ENCODE data around the gene CXCL8.

CXCL8 gene

GRCh38 chr4:73741031-73741749 is 821 bp downstream of the CXCL8 start:
- TF ChIP-seq PAX5 (IDR thresholded peaks at IDR 0.05; ENCODE audit: insufficient read depth, low read length, severe bottlenecking) (no peak), POU2F2 (IDR thresholded peaks at IDR 0.05; ENCODE audit: low read depth, low read length) (no peak), TAF1 (IDR thresholded peaks at IDR 0.05; ENCODE audit: low read depth, low read length) (no peak), POLR2A (IDR thresholded peaks at IDR 0.05; ENCODE audit: low read depth, low read length) (no peak), SPI1 (IDR thresholded peaks at IDR 0.05; ENCODE audit: low read depth, low read length) (no peak), POLR2AphosphoS5 (IDR thresholded peaks at IDR 0.05; ENCODE audit: low read depth, low read length) (no peak)
- FAIRE-seq (no peak), DNase-seq (ENCODE audit: insufficient read length, low spot score) (no peak)

- DNase-seq (ENCODE audit: insufficient read length, low spot score) (no peak), FAIRE-seq (no peak)
- TF ChIP-seq POLR2A (IDR thresholded peaks at IDR 0.05; ENCODE audit: low read depth, low read length) (no peak), POU2F2 (IDR thresholded peaks at IDR 0.05; ENCODE audit: low read depth, low read length) (no peak), SPI1 (IDR thresholded peaks at IDR 0.05; ENCODE audit: low read depth, low read length) (no peak), POLR2AphosphoS5 (IDR thresholded peaks at IDR 0.05; ENCODE audit: low read depth, low read length) (no peak), TAF1 (IDR thresholded peaks at IDR 0.05; ENCODE audit: low read depth, low read length) (no peak), PAX5 (IDR thresholded peaks at IDR 0.05; ENCODE audit: insufficient read depth, low read length, severe bottlenecking) (no peak)
Measured at GRCh38 chr4:73741750-73742489, 1.6 kb downstream of the CXCL8 start.

- no peak for TF ChIP-seq POU2F2 (IDR thresholded peaks at IDR 0.05; ENCODE audit: low read depth, low read length)
- no peak for TF ChIP-seq POLR2A (IDR thresholded peaks at IDR 0.05; ENCODE audit: low read depth, low read length)
- TF ChIP-seq SPI1 (IDR thresholded peaks at IDR 0.05; ENCODE audit: low read depth, low read length) = no peak
- no peak for TF ChIP-seq PAX5 (IDR thresholded peaks at IDR 0.05; ENCODE audit: insufficient read depth, low read length, severe bottlenecking)
- no peak for TF ChIP-seq TAF1 (IDR thresholded peaks at IDR 0.05; ENCODE audit: low read depth, low read length)
- no peak for TF ChIP-seq POLR2AphosphoS5 (IDR thresholded peaks at IDR 0.05; ENCODE audit: low read depth, low read length)
- no peak for FAIRE-seq
- DNase-seq (ENCODE audit: insufficient read length, low spot score) = no peak
Measured at GRCh38 chr4:73742490-73743160, 2.3 kb downstream of the CXCL8 start.

- DNase-seq (ENCODE audit: insufficient read length, low spot score) (no peak), FAIRE-seq (no peak)
- TF ChIP-seq TAF1 (IDR thresholded peaks at IDR 0.05; ENCODE audit: low read depth, low read length) (no peak), POLR2A (IDR thresholded peaks at IDR 0.05; ENCODE audit: low read depth, low read length) (no peak), PAX5 (IDR thresholded peaks at IDR 0.05; ENCODE audit: insufficient read depth, low read length, severe bottlenecking) (no peak), POU2F2 (IDR thresholded peaks at IDR 0.05; ENCODE audit: low read depth, low read length) (no peak), POLR2AphosphoS5 (IDR thresholded peaks at IDR 0.05; ENCODE audit: low read depth, low read length) (no peak), SPI1 (IDR thresholded peaks at IDR 0.05; ENCODE audit: low read depth, low read length) (no peak)
Measured at GRCh38 chr4:73743281-73743680, 2.9 kb downstream of the CXCL8 start.

GRCh38 chr4:73743795-73744194 is 3.4 kb downstream of the CXCL8 start:
- no peak for TF ChIP-seq POLR2AphosphoS5 (IDR thresholded peaks at IDR 0.05; ENCODE audit: low read depth, low read length)
- TF ChIP-seq POLR2A (IDR thresholded peaks at IDR 0.05; ENCODE audit: low read depth, low read length) = no peak
- TF ChIP-seq PAX5 (IDR thresholded peaks at IDR 0.05; ENCODE audit: insufficient read depth, low read length, severe bottlenecking) = no peak
- TF ChIP-seq POU2F2 (IDR thresholded peaks at IDR 0.05; ENCODE audit: low read depth, low read length) = no peak
- no peak for TF ChIP-seq SPI1 (IDR thresholded peaks at IDR 0.05; ENCODE audit: low read depth, low read length)
- no peak for TF ChIP-seq TAF1 (IDR thresholded peaks at IDR 0.05; ENCODE audit: low read depth, low read length)
- FAIRE-seq (no peak), DNase-seq (ENCODE audit: insufficient read length, low spot score) (no peak)

GRCh38 chr4:73744203-73744602 is 3.8 kb downstream of the CXCL8 start:
- no peak for DNase-seq (ENCODE audit: insufficient read length, low spot score)
- no peak for FAIRE-seq
- no peak for TF ChIP-seq POLR2A (IDR thresholded peaks at IDR 0.05; ENCODE audit: low read depth, low read length)
- no peak for TF ChIP-seq POU2F2 (IDR thresholded peaks at IDR 0.05; ENCODE audit: low read depth, low read length)
- no peak for TF ChIP-seq SPI1 (IDR thresholded peaks at IDR 0.05; ENCODE audit: low read depth, low read length)
- TF ChIP-seq POLR2AphosphoS5 (IDR thresholded peaks at IDR 0.05; ENCODE audit: low read depth, low read length) = no peak
- no peak for TF ChIP-seq PAX5 (IDR thresholded peaks at IDR 0.05; ENCODE audit: insufficient read depth, low read length, severe bottlenecking)
- TF ChIP-seq TAF1 (IDR thresholded peaks at IDR 0.05; ENCODE audit: low read depth, low read length) = no peak

- no peak for TF ChIP-seq SPI1 (IDR thresholded peaks at IDR 0.05; ENCODE audit: low read depth, low read length)
- TF ChIP-seq POLR2AphosphoS5 (IDR thresholded peaks at IDR 0.05; ENCODE audit: low read depth, low read length) = no peak
- no peak for TF ChIP-seq PAX5 (IDR thresholded peaks at IDR 0.05; ENCODE audit: insufficient read depth, low read length, severe bottlenecking)
- TF ChIP-seq POLR2A (IDR thresholded peaks at IDR 0.05; ENCODE audit: low read depth, low read length) = no peak
- no peak for TF ChIP-seq TAF1 (IDR thresholded peaks at IDR 0.05; ENCODE audit: low read depth, low read length)
- TF ChIP-seq POU2F2 (IDR thresholded peaks at IDR 0.05; ENCODE audit: low read depth, low read length) = no peak
- FAIRE-seq = no peak
- DNase-seq (ENCODE audit: insufficient read length, low spot score) = no peak
Measured at GRCh38 chr4:73750730-73751129, 10.4 kb downstream of the CXCL8 start.

GRCh38 chr4:73751166-73751565 is 10.8 kb downstream of the CXCL8 start:
- DNase-seq (ENCODE audit: insufficient read length, low spot score) = no peak
- no peak for TF ChIP-seq TAF1 (IDR thresholded peaks at IDR 0.05; ENCODE audit: low read depth, low read length)
- no peak for TF ChIP-seq PAX5 (IDR thresholded peaks at IDR 0.05; ENCODE audit: insufficient read depth, low read length, severe bottlenecking)
- TF ChIP-seq SPI1 (IDR thresholded peaks at IDR 0.05; ENCODE audit: low read depth, low read length) = no peak
- TF ChIP-seq POLR2AphosphoS5 (IDR thresholded peaks at IDR 0.05; ENCODE audit: low read depth, low read length) = no peak
- TF ChIP-seq POLR2A (IDR thresholded peaks at IDR 0.05; ENCODE audit: low read depth, low read length) = no peak
- no peak for TF ChIP-seq POU2F2 (IDR thresholded peaks at IDR 0.05; ENCODE audit: low read depth, low read length)

GRCh38 chr4:73751830-73752229 is 11.5 kb downstream of the CXCL8 start:
- FAIRE-seq (no peak), DNase-seq (ENCODE audit: insufficient read length, low spot score) (no peak)
- TF ChIP-seq SPI1 (IDR thresholded peaks at IDR 0.05; ENCODE audit: low read depth, low read length) = no peak
- no peak for TF ChIP-seq TAF1 (IDR thresholded peaks at IDR 0.05; ENCODE audit: low read depth, low read length)
- TF ChIP-seq PAX5 (IDR thresholded peaks at IDR 0.05; ENCODE audit: insufficient read depth, low read length, severe bottlenecking) = no peak
- no peak for TF ChIP-seq POLR2AphosphoS5 (IDR thresholded peaks at IDR 0.05; ENCODE audit: low read depth, low read length)
- no peak for TF ChIP-seq POU2F2 (IDR thresholded peaks at IDR 0.05; ENCODE audit: low read depth, low read length)
- TF ChIP-seq POLR2A (IDR thresholded peaks at IDR 0.05; ENCODE audit: low read depth, low read length) = no peak

More at GRCh38 chr4:73751166-73751565, 10.8 kb downstream of the CXCL8 start:
- no peak for FAIRE-seq
